A673 (cell line): Measurements from ENCODE around the gene VSTM4.

Experiments used
- CTCF ChIP-seq: fragments of 300-800, 200-600 bp; sonication (generic); conservative IDR thresholded peaks from 2 replicates; pipeline ENCODE4 v1.5.1; 2017; ENCODE audit warnings: low read depth, mild to moderate bottlenecking, antibody characterized with exemption, low read length, moderate library complexity, mixed read lengths
- EZH2 ChIP-seq: fragments of 200-600 bp; sonication (generic); IDR thresholded peaks from 2 replicates; pipeline ENCODE4 v1.6.1; 2017; ENCODE audit warnings: borderline replicate concordance, low read depth, mild to moderate bottlenecking, mixed read lengths, antibody characterized with exemption, low read length; ENCODE audit not compliant: poor library complexity, severe bottlenecking

- TF ChIP-seq EZH2 = no peak
- TF ChIP-seq CTCF = no peak
These were observed 34.6 kb upstream of the VSTM4 start for GRCh38 chr10:49149881-49150280.
